Caco-2 (cell line): ENCODE results near the gene ARHGEF33. TPM values are rescaled to one million over a fixed set of nuclear protein-coding genes. Genes with fewer than 3 reads are reported as not detected.

ENCODE experiments used
- BruUV-seq: library from RNA; stranded (reverse); fragments of 400-500 nt; replicated peaks from 2 replicates; lab custom pipeline; 2021; lab: Mats Ljungman, UMichigan
- CTCF ChIA-PET: fragments of 300-600 bp; sonication (Branson Sonifier 250); formaldehyde crosslinking; loops from one replicate; lab custom pipeline; 2022; ENCODE audit warnings: antibody characterized with exemption; lab: Charles Lee
- POLR2A ChIA-PET: fragments of 300-600 bp; sonication (Branson Sonifier 250); formaldehyde crosslinking; loops from one replicate; lab custom pipeline; 2022; ENCODE audit warnings: antibody characterized with exemption; lab: Charles Lee
- DNase-seq, 2 experiments: peaks; one replicate each; pipeline versions ENCODE4 v3.0.0 to v3.0.0-alpha.2; 2020 to 2022
- H3K27me3 ChIP-seq: replicated peaks from 2 replicates; pipeline ENCODE4 v1.6.0; 2011; ENCODE audit warnings: low read length; ENCODE audit not compliant: control insufficient read depth, insufficient read depth
- H3K36me3 ChIP-seq: 2 replicates; pipeline ENCODE4 v1.5.1; 2011; ENCODE audit warnings: low read length; ENCODE audit not compliant: control insufficient read depth, insufficient read depth
- H3K4me1 ChIP-seq: fragments of 250-450 bp; sonication (Bioruptor Pico); 2 replicates; pipeline ENCODE4 v1.5.1; 2020; ENCODE audit warnings: mild to moderate bottlenecking
- H3K4me3 ChIP-seq: 2 replicates; pipeline ENCODE4 v1.5.1; 2011; ENCODE audit warnings: low read depth, mild to moderate bottlenecking, control low read depth, low read length
- H3K9me3 ChIP-seq: fragments of 250-450 bp; sonication (Bioruptor Pico); 2 replicates; pipeline ENCODE4 v1.5.1; 2020; ENCODE audit warnings: mild to moderate bottlenecking, moderate library complexity
- H3K27ac Mint-ChIP-seq: one replicate; pipeline ENCODE4 v1.8.0; 2022; ENCODE audit warnings: mixed read lengths; ENCODE audit not compliant: unreplicated experiment
- H3K27me3 Mint-ChIP-seq: one replicate; pipeline ENCODE4 v1.8.0; 2022; ENCODE audit warnings: mixed read lengths; ENCODE audit not compliant: insufficient read depth, unreplicated experiment
- H3K36me3 Mint-ChIP-seq: one replicate; pipeline ENCODE4 v1.8.0; 2022; ENCODE audit warnings: mild to moderate bottlenecking, mixed read lengths; ENCODE audit not compliant: insufficient read depth, unreplicated experiment
- H3K4me1 Mint-ChIP-seq: one replicate; pipeline ENCODE4 v1.8.0; 2022; ENCODE audit warnings: low read depth, mixed read lengths; ENCODE audit not compliant: unreplicated experiment
- H3K4me3 Mint-ChIP-seq: one replicate; pipeline ENCODE4 v1.8.0; 2022; ENCODE audit warnings: mild to moderate bottlenecking, moderate library complexity, mixed read lengths; ENCODE audit not compliant: unreplicated experiment
- H3K9me3 Mint-ChIP-seq: one replicate; pipeline ENCODE4 v1.8.0; 2022; ENCODE audit warnings: mixed read lengths; ENCODE audit not compliant: unreplicated experiment
- intact Hi-C: fragments of 100-400 bp; cut with micrococcal nuclease; formaldehyde crosslinking; loops from one replicate; pipeline ENCODE4 v1.10.0; 2022; ENCODE audit not compliant: unreplicated experiment
- total RNA-seq: library from RNA; stranded (reverse); gene quantifications from 2 replicates; pipeline ENCODE4 v1.2.3, GENCODE V29; 2022
- TF ChIP-seq, protein P1 (sequence below), 2 experiments: fragments of 200-600 bp in 1 of 2; IDR thresholded peaks; 1 replicate in 1 of 2; 2 replicates in 1 of 2; pipeline versions ENCODE4 v1.5.1 to v1.8.0; 2011 to 2022; ENCODE audit warnings: antibody characterized with exemption in 1 of 2, control low read depth in 1 of 2, inconsistent platforms in 1 of 2, low read depth in 1 of 2, low read length in 1 of 2, mild to moderate bottlenecking in 1 of 2, moderate library complexity in 1 of 2; ENCODE audit not compliant: insufficient read depth in 1 of 2, severe bottlenecking in 1 of 2, unreplicated experiment in 1 of 2

Gene ARHGEF33
- total RNA-seq, 1 experiment from 2014 or later = not detected

DNA sequence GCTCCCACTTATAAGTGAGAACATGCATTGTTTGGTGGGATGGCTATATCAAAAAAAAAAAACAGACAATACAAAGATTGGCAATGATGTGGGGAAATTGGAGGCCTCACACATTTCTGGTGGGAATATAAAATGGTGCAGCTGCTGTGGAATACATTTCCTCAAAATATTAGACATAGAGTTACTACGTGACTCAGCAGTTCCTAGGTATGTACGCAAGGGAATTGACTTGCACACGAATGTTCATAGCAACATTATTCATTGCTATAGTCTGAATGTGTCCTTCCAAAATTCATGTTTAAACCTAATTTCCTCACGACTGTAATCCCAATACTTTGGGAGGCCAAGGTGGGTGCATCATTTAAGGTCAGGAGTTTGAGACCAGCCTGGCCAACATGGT, 2.3 kb upstream of the ARHGEF33 start:
- DNase-seq = no peak
- ChIA-PET POLR2A (no interaction called here), CTCF (no interaction called here)
- Mint-ChIP-seq H3K9me3 (no peaks in the 10 kb centered on the region), H3K27ac (no peak overlapping the region), H3K4me3 (no peak overlapping the region), H3K27me3 (peaks cover 4% of the 10 kb centered on the region), H3K4me1 (no peaks in the 10 kb centered on the region), H3K36me3 (no peaks in the 10 kb centered on the region)
- Histone ChIP-seq H3K36me3 (no peaks in the 10 kb centered on the region), H3K27me3 (no peaks in the 10 kb centered on the region), H3K9me3 (no peaks in the 10 kb centered on the region), H3K4me1 (no peaks in the 10 kb centered on the region), H3K4me3 (no peak overlapping the region)
- BruUV-seq = no TSS peak
- TF ChIP-seq, protein P1, sequence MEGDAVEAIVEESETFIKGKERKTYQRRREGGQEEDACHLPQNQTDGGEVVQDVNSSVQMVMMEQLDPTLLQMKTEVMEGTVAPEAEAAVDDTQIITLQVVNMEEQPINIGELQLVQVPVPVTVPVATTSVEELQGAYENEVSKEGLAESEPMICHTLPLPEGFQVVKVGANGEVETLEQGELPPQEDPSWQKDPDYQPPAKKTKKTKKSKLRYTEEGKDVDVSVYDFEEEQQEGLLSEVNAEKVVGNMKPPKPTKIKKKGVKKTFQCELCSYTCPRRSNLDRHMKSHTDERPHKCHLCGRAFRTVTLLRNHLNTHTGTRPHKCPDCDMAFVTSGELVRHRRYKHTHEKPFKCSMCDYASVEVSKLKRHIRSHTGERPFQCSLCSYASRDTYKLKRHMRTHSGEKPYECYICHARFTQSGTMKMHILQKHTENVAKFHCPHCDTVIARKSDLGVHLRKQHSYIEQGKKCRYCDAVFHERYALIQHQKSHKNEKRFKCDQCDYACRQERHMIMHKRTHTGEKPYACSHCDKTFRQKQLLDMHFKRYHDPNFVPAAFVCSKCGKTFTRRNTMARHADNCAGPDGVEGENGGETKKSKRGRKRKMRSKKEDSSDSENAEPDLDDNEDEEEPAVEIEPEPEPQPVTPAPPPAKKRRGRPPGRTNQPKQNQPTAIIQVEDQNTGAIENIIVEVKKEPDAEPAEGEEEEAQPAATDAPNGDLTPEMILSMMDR (IDR thresholded peaks at IDR 0.05; ENCODE audit: insufficient read depth in 1 of 2, low read depth in 1 of 2, low read length in 1 of 2, severe bottlenecking in 1 of 2, unreplicated experiment in 1 of 2) = no peak
- intact Hi-C loops = no loop called here

DNA sequence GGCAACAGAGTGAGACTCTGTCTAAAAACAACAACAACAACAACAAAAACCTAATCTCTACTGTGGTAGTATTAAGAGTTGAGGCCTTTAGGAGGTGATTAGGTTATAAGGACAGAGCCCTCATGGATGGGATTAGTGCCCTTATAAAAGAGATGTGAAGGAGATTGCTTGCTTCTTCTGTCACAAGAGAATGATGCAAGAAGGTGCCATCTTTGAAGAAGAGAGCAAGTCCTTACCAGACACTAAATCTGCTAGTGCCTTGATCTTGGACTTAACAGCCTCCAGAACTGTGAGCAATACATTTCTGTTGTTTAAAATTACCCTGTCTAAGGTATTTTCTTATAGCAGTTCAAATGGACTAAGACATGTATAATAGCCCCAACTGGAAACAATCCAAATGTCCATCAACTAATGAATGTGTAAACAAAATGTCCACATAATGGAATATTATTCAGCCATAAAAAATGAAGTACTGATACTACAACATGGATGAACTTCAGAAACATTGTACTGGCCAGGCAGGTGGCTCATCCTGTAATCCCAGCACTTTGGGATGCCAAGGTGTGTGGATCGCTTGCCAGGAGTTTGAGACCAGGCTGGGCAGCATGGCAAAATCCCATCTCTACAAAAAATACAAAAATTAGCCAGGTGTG, 1.6 kb upstream of the ARHGEF33 start:
- Histone ChIP-seq H3K4me1 (no peaks in the 10 kb centered on the region), H3K4me3 (no peak overlapping the region), H3K36me3 (no peaks in the 10 kb centered on the region), H3K9me3 (no peaks in the 10 kb centered on the region), H3K27me3 (no peaks in the 10 kb centered on the region)
- intact Hi-C loops = no loop called here
- ChIA-PET CTCF (no interaction called here), POLR2A (no interaction called here)
- Mint-ChIP-seq H3K27me3 (peaks cover 4% of the 10 kb centered on the region), H3K27ac (no peak overlapping the region), H3K9me3 (no peaks in the 10 kb centered on the region), H3K4me1 (no peaks in the 10 kb centered on the region), H3K36me3 (no peaks in the 10 kb centered on the region), H3K4me3 (no peak overlapping the region)
- BruUV-seq = no TSS peak
- TF ChIP-seq, protein P1 (IDR thresholded peaks at IDR 0.05; ENCODE audit: insufficient read depth in 1 of 2, low read depth in 1 of 2, low read length in 1 of 2, severe bottlenecking in 1 of 2, unreplicated experiment in 1 of 2) = no peak
- DNase-seq = no peak

DNA sequence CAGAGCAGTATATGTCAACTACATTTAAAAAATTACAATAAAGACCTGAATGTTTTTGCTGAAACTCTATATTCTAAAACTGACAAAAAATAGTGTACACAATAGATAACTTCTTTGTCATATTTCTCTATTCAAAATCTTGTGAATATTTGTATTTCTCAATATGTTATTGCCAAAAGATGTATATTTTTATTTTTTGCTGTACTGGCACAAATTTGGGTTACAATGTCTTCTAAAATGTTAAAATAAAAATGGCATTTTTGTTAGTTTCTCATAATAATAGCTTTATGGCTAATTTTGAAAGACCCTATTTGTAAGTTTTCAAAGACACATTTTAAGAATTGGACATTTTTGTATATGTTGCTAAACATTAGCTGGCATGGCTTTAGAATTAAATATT, 630 bp upstream of the ARHGEF33 start:
- Mint-ChIP-seq H3K4me1 (no peaks in the 10 kb centered on the region), H3K27me3 (peaks cover 4% of the 10 kb centered on the region), H3K9me3 (no peaks in the 10 kb centered on the region), H3K27ac (no peak overlapping the region), H3K4me3 (no peak overlapping the region), H3K36me3 (no peaks in the 10 kb centered on the region)
- Histone ChIP-seq H3K36me3 (no peaks in the 10 kb centered on the region), H3K4me1 (no peaks in the 10 kb centered on the region), H3K4me3 (no peak overlapping the region), H3K9me3 (no peaks in the 10 kb centered on the region), H3K27me3 (no peaks in the 10 kb centered on the region)
- POLR2A ChIA-PET = no interaction called here
- intact Hi-C loops = no loop called here
- TF ChIP-seq, protein P1 (IDR thresholded peaks at IDR 0.05; ENCODE audit: insufficient read depth in 1 of 2, low read depth in 1 of 2, low read length in 1 of 2, severe bottlenecking in 1 of 2, unreplicated experiment in 1 of 2) = no peak
- no peak for DNase-seq
- no TSS peak for BruUV-seq
- CTCF ChIA-PET = no interaction called here
